ENCODE data around the gene STKLD1.
"Not testable (repeated sequence)": the region's sequence is repeated elsewhere in the genome, so short reads cannot be mapped to it uniquely, and the experiment has no call there.

Gene STKLD1

DNA sequence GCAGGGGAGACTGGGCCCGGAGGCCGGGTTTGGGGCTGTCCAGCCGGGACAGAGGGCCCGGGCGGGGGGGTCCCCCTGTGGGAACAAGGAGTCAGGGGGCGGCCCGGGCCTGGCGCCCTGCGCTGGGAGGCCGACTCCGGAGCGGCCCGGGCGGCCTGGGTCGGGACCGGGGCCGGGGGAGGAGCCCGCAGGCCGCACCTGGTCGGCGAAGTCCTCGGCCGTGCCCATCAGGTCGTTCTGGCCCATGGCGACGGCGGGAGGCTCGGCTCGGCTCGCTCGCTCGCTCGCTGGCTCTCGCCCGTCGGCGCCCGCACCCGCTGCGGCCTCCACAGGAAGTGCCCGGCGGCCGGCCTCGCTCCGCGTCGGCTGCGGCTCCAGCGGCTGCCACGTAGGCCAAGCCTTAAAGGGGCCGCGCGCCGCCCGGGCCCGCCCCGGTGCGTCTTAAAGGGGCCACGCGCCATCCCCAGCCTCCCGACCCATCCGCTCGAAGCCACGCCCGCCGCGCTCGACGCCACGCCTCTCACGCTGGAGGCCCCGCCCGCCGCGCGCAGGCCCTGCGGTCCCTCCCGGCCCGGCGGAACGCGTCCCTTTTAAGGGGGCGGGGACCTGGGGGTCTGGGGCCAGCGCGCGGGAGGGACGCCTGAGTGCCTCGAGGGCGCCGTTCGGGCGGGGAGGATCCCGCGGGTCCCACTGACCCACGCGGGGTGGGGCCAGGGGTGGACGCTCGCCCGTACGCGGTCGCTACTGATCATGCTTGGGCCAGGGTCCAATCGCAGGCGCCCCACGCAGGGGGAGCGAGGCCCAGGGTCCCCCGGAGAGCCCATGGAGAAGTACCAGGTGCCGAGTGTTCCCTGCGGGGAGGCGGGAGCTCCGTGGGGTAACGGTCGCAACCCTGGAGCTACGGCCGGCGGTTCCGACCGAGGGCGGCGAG lies at the start of gene STKLD1, which contains the start of gene SURF4:
Gene STKLD1 (plus strand): TSS at position 643 of the 931 bp plus-strand sequence. CDS start 108 bp downstream, at position 751.
Gene SURF4 (minus strand): TSS at position 337 of the 931 bp plus-strand sequence. CDS start 91 bp downstream, at position 246.
- DNase-seq (ENCODE audit: low spot score): peak; percentile 99

DNA sequence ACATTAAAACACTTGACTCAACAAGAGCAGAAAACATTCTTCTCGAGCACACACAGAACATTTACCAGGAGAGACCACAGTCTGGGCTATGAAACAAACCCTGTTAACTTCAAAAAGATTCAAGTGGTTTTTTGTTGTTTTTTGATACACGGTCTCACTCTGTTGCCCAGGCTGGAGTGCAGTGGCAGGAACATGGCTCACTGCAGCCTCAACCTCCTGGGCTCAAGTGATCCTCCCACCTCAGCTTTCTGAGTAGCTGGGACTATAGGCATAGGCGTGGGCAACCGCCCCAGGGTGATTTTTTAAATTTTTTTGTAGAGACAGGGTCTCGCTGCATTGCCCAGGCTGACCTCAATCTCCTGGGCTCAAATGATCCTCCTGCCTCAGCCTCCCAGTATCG lies 49.1 kb upstream of the STKLD1 start:
- not testable (repeated sequence) for DNase-seq (ENCODE audit: low spot score)

DNA sequence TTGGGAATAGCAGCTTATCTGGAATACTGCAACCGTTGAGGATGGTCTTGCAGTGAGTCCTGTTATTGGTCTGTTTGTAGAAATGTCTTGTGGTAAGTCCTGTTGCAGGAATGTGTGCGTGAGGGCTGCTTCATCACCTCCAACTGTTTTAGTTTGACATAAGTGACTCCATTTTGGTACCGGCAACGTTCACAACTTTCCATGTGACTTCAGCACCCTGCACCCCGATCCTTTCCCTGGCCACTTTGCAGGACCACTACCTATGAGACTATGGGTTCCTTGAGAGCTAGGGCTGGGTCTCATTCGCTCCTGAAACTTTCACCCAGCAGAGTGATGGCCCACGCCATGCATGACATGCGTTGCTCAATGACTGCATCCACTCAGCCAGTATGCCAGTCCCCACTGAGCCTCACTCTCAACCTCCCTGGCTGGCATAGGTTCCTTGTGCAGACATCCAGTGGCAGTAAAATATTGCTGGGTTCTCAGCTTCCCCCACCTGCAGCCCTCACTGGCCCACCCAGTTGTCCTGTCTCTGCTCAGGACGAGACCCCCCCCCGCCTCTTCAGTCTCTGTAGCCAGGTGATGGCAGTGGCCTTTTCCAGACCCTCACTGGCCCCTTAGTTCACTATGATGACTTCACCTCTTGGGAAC lies 48.2 kb upstream of the STKLD1 start:
- DNase-seq (ENCODE audit: low spot score): no peak

DNA sequence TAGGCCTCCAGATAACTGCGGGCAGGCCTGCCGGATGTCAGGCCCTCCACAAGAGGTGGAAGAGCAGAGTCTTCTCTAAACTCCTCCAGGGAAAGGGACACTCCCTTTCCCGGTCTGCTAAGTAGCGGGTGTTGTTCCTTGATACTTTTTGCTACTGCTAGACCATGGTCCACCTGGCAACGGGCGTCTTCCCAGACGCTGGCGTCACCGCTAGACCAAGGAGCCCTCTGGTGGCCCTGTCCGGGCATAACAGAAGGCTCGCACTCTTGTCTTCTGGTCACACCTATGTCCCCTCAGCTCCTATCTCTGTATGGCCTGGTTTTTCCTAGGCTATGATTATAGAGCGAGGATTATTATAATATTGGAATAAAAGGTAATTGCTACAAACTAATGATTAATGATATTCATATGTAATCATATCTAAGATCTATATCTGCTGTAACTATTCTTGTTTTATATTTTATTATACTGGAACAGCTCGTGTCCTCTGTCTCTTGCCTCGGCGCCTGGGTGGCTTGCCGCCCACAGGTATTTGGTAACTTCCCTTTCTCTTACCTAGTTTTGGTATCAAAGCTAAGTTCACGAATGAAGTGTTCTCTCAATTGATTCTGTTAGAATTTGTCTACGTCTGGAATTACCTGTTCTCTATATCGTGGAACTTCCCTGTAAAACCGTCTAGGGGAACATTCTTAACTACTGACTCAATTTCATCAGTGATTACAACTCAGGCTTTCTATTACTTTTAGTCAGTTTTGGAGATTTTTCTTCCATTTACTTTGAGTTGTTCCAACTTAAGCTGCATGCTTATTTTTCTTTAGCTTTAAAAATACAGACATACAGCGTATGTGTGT lies 46.6 kb upstream of the STKLD1 start:
- not testable (repeated sequence) for DNase-seq (ENCODE audit: low spot score)

DNA sequence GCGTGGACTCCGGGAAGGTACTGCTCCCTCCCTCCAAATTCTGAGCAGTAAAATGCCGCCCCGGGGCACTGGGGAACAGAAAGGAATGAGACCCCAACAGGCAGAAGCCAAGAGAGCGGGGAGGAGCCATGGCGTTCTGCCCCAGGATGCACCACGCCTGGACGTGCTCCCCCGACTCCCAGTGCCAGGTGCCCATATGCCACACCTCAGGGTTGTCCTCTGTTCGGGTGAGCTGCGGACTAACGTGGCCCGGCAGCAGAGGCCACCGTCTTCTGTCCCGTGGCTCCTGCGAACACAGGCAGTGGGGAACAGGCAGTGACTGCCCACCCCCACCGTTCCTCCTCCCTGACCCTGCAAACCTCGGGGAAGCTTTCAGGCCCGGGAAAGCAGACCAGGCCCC lies 44.9 kb upstream of the STKLD1 start:
- no peak for DNase-seq (ENCODE audit: low spot score)

DNA sequence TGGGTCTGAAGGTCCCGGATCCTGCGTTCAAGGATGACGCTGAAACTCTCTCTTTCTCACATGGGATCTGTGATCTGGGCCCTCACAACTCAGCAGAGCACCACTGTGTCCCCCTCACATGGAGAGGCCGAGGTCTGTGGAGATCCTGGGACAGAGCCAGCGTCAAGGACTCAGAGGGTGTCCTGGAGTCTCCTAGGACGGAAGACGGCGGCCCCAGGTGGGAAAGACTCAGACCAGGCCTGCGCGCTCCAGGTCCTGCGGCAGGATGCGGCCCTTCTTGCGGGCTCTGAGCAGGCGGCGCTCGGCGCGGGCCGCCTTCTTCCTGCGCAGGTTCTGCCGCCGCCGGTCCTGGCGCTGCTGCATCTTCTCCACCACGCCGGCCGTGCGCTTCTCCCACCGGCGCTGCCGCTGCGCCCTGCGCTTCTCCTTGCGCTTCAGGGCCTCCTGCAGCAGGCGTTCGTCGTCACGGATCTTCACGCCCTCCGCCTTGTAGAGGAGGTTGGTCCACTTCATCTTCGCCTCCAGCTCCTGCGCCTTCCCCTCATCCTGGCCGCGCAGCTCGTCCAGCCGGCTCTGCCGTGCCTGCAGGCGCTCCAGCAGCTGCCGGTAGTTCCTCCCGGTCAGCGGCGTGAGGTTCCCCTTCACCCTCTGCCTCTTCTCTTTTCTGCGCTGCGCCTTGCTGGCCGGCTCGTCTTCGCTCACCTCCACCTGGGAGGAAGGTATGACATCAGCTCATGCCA lies 44.4 kb upstream of the STKLD1 start:
- no peak for DNase-seq (ENCODE audit: low spot score)

DNA sequence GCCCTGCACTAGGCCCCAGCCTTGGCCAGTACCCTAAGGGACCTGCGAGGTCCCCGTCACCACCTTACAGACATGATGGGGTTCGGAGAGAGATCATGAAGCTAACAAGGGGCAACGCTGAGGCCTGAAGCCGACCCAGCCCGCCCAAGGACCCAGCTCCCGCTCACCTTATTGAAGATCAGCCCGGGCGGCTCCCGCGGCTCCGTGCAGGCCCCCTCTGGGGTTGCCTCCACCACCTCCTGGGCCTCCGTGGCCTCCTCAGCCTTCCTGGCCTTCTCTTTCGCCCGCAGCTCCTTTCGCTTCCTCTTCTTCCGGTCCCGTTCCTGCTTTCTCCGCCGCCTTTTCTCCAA lies 43.8 kb upstream of the STKLD1 start:
- DNase-seq (ENCODE audit: low spot score): no peak

DNA sequence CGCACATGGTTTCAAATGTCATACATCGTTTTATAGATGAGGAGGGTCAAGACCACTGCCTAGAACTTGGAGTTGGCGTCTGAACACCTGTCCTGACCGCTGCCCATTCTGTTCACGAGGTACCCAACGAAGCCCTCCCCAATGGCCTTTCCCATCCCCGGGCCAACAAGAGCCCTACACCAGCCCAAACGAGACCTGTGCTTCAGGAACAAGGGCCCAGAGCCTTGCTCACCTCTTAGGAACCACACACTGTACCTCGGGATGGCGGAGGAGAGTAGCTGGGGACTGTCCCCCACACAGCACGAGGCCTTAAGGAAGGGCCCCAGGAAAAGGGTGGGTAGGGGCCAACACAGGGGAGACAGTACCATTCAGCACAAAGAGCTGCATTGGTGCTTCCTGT lies 43.2 kb upstream of the STKLD1 start:
- no peak for DNase-seq (ENCODE audit: low spot score)

DNA sequence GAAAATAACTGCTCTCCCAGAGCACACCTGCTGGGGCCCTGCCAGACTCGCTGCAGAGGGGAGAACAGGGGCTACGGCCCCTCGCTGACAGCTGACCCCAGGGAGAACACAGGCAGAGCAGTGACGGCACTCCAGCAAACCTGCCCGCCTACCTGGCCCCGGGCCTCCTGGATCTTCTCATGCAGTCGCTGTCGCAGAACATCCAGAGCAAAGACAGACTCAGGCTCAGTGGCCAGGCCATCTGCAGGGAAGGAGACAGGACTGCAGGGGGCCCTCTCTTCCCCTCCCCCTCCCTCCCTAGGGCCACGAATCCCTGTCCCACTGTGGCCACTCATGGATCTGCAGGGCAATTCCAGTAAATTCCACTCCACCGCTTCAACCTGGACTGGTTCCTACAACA lies 42.6 kb upstream of the STKLD1 start:
- DNase-seq (ENCODE audit: low spot score): no peak

DNA sequence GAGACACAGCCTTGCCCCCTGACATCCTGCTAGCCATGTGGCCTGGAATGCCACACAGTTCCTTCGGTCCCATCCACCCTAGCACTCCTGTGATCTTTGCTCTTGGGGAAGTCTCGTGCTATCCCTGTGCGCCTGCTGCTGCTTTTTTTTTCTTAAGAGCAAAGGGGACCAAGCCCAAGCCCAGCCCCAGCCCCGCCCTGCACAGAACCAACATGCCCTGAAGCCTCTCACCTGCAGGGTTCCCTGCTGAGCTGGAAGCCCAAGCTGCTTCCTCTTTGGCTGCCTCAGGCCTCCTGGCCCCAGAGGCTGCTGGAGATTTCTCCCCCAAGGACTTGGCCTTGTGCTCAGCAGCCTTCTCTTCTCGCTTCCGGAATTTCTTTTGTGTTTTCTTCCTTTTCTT lies 42.0 kb upstream of the STKLD1 start:
- no peak for DNase-seq (ENCODE audit: low spot score)

DNA sequence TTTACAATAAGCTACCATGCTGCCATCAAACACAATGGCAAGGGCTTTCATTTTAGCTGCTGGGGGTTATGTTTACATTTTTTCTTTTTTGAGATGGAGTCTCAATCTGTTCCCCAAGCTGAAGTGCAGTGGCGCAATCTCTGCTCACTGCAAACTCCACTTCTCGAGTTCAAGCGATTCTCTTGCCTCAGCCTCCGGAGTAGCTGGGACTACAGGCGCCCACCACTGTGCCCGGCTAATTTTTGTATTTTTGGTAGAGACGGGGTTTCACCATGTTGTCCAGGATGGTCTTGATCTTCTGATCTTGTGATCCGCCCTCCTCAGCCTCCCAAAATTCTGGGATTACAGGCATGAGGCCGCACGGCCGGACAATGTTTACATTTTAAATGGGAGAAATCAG lies 41.3 kb upstream of the STKLD1 start:
- DNase-seq (ENCODE audit: low spot score): not testable (repeated sequence)

DNA sequence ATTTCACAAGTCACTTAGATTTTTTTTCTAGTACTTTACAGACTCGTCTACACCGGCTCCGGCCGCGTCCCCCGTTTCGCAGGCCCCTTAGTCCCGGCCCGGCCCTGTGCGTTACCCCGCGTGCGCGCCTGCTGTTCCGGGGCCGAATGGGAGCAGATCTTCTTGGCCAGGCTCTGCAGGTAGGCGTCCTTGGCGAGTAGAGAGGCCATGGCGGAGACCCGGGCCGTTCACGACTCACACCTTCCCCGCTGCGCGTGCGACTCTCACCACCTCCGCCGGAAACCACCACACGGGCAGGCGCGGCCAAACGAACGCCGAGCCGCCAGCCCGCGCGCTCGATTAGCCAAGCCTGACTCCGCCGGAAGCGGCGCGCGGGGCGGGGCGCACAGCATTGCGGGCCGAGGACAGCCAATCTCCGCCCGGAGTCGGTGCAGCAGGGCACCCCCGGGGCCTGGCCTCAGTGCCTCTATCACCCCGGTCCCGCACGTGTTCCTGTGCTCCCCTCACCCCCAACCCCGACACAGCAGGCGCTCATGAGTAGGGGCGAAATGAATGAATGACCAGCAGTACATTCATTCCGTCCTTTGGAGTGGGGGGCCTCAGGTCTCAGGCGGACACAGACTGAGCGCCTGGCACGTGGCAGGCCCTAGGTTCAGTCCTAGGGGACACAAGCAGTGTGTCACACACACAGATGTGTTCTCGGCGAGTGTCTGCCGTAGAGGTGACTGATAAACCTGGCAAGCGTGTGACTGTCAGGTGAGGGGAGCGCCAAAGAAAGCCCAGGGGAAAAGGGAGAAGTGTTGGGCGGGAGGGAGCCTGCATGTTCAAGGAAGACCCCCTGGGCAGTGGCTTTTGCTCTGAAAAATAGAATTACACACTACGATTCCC lies 40.0 kb upstream of the STKLD1 start, which contains the start of gene SURF6:
Gene SURF6 (minus strand): TSS at position 265 of the 888 bp plus-strand sequence. CDS start 56 bp downstream, at position 209.
- peak; percentile 88 for DNase-seq (ENCODE audit: low spot score)

DNA sequence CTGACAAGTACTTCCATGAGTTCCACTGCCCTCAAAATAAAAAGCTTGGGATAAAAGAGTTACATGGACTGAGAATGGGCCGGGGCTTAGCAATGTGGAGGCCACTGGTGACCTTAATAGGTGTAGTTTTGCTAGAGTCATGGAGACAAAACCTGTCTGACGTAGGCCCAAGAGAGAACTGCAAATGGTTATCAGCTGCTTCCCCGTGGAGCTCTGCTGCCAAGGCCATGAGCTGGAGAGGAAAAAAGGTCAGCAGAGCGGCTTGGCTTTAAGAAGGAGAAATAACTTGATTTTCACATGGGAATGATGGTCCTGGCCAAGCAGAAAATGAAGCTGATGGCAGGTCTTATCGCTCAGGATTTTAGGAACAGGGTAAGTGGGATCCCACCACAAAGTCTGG lies 36.5 kb upstream of the STKLD1 start:
- DNase-seq (ENCODE audit: low spot score): no peak

DNA sequence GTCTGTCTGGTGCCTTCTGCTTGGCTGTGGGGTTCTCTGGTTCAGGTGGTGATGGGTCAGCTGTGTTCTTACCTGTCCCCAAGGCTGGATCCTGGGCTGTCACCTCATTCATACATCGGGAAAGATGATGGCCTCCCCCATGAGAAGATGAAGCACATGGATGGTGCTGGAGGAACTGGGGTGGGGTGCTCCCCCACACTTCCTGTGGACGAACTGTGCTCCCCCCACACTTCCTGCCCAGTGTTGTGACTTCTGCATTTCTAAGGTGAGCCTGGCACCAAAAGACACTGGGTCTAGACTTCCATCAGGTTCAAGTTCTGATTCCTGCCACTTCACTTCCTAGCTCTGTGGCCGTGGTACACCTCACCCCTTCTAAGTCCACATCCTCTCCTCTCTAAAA lies 35.9 kb upstream of the STKLD1 start:
- no peak for DNase-seq (ENCODE audit: low spot score)

DNA sequence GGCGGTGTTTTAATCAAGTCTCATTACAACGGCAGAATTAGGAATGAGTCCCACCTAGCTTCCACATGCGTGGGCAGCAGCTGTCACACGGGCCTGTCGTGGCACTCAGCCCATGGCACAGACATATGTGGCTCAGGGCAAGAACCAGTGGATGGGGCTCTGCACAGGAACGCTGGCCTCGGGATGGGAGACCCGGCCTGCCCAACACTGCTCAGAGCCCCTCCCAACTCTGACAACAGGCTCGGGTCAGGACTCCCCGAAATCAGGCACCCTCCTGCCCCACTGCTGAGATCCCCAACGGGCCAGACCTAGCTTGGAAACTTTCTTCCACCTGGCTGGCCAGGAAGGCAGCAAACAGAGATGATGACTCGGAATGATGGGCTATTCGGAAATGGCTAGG lies 35.2 kb upstream of the STKLD1 start:
- DNase-seq (ENCODE audit: low spot score): no peak

DNA sequence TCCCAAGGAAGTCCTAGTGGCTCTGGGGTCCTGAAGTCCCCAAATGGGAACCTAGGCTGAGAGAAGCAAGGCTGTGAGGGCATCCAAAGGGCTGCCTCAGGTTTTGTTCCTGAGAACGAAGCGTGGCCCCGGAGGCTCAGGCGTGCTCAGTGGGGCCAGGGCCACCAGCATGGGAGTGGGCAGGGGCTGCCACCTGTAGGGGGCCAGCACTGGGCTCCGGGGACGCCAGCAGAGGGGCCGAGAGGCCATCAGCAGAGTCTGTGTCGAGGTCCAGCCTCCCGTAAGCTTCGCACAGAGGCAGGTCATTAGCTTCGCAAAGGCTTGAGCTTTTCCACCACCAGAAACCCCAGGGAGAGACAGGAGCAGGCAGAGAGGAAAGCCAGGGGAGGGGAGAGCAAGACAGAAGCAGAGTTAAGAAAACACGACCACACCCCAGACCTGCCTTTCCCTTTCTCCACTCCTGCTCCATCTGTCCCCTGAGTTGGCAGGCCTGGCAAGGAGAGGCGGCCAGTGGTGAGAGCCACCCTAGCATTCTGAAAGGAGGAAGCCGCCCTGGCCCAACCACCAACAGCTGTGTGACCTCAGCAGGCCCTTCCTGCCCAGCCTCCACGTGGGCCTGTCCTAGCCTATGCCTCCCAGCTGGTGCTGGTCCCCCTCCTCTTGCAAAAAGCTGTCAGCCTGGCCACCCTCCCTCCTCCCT lies 34.6 kb upstream of the STKLD1 start:
- no peak for DNase-seq (ENCODE audit: low spot score)

DNA sequence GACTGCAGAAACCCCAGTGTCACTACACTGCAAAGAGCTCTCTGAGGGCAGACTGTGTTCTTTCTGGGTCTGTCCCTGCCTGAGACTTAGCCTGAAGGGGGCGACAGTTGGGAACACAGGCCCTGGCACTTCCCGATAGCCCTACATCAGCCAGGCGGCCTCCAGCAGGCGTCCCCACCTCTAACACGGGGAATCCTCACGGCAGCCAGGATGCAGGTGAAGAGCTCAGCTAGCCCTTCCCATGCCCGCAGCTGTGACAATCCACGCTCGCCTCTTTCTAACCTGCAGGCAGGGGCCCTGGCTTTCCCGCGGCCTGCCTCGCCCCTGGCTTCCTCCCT lies 34.1 kb upstream of the STKLD1 start:
- no peak for DNase-seq (ENCODE audit: low spot score)

DNA sequence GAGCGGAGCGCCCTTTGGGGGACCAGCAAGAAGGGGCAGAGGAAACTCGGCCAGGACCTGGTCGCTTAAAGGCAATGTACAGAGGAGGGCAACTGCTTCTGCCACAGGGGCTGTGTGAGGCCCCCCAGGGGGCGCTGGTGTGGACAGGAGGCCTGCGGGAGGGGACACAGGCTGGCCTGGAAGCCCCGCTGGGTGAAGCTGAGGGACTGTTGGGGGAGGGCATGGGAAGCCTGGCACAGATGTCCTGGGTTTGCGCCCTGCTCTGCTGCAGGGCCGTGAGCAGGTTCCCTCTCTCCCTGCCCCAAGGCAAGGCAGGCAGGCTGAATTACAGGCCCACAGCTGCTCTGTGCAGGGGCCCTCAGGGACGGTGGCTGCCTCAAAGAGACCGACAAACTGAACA lies 33.6 kb upstream of the STKLD1 start:
- DNase-seq (ENCODE audit: low spot score): no peak

DNA sequence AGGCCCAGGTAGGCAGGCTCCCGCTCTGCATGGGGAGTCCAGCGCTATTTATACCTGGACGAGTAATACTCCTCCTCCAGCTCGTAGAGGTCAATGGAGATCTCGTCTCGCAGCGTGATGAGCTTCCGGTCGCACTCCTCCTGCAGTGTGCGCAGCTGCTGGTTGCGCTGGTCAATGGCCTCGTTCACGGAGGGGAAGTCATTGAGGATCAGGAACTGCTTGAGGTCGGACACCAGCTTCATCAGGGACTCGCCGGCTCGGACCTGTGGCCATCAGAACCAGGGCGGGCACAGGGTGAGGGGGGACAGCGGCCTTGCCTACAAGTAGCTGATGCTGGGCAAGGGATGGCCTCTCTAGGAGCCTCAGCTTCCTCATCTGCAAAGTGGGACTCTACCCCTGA lies 32.1 kb upstream of the STKLD1 start:
- DNase-seq (ENCODE audit: low spot score): no peak

DNA sequence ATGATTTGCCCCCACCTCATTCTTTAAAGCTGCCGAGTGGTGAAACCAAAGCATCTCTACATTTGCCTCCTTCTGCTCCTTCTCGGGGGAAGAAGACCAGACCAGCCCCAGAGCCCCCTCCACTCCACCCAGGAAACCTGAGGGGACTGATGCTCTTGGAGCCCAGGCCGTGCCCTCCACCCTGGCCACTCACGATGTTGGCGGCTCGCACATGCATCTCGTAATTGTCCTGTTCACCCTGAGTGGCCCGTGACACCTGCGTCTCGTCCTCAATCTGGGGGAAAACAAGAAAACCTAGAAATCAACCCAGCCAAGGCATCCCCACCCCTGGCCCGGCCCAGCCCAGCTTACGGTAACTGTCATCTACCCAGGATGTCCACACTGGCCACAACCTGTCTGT lies 31.2 kb upstream of the STKLD1 start:
- DNase-seq (ENCODE audit: low spot score): no peak

Measured in hepatic stellate cell (primary cell).